GM21515 (cell line): ENCODE measurements around the gene IFNAR1.

ENCODE experiments used
- ATAC-seq: cut with Tn5 transposase; IDR thresholded peaks from one replicate; pipeline ENCODE4 v1.9.1; 2021; ENCODE audit not compliant: unreplicated experiment

IFNAR1 gene

GRCh38 chr21:33397717-33398116, 72.9 kb downstream of the IFNAR1 start:
- no peak for ATAC-seq

GRCh38 chr21:33398361-33398760, 73.6 kb downstream of the IFNAR1 start:
- no peak for ATAC-seq

GRCh38 chr21:33401630-33401992, 76.8 kb downstream of the IFNAR1 start:
- no peak for ATAC-seq

GRCh38 chr21:33402001-33402979, 77.5 kb downstream of the IFNAR1 start:
- ATAC-seq = no peak

DNA sequence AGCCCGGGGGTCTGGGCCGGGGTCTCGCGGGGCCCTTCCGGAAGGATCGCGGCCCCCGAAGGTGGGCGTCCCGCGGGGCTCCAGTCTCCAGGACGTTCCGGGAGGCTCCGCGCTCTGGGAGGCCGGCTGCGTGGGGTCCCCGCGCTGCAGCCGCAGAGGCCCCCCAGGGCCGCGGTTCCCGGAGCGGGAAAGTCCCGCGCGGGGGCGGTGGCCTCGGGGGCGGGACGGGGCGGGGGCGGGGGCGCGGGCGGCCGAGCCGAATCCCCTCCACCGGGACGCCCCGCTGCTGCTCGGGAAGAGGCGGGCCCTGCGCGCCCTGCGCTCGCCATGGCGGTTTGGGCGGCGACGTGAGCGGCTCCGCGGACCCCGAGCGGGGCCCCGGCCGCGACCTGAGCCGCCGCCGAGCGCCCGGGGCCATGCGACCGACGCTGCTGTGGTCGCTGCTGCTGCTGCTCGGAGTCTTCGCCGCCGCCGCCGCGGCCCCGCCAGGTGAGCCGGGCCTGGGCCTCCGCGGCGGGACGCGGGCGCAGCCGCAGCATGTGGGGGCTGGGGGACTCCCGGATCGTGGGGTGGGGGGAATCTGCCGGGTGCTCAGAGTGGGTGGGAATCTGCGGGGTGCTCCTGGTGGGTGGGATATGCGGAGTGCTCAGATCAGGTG, 78.5 kb downstream of the IFNAR1 start, which contains the start of gene IFNGR2:
Gene IFNGR2, plus strand, starts transcription at position 286 of the 658 bp plus-strand sequence. Its CDS starts 131 bp downstream, at position 417.
- peak; percentile 37 for ATAC-seq

DNA sequence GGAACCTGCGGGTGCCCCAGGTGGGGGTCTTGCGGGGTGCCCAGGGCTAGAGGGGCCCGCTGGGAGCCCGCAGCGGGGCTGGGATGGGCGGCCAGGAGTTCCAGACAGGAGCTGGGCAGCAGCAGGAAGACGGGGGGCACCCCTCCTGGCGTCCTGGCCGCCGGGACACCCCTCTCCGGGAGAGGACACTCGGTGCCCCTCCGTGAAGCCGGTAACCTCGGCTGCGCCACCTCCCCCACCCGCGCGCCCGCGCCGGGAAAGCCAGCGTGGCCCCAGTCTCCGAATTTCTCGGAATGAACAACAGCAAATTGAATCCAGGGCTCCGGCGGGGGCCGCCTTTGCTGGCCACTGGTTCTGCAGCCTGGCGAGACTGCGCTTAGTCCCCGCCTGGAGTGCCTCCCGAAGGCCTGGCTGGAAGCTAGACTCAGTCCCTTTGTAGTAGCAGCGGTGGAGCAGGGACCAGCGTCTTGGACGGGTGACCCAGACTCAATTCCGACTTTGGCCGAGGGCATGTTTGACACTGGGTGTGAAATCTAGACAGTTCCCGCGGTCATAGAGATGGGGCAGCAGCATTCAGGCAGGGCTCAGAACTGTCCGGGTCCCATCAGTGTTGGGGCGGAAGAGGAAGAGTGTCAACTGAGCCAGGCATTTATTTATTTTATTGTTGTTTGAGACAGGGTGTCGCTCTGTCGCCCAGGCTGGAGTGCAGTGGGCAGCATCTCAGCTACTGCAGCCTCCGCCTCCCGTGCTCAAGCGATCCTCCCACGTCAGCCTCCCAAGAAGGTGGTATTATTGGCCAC, 79.2 kb downstream of the IFNAR1 start:
- peak; percentile 40 for ATAC-seq

DNA sequence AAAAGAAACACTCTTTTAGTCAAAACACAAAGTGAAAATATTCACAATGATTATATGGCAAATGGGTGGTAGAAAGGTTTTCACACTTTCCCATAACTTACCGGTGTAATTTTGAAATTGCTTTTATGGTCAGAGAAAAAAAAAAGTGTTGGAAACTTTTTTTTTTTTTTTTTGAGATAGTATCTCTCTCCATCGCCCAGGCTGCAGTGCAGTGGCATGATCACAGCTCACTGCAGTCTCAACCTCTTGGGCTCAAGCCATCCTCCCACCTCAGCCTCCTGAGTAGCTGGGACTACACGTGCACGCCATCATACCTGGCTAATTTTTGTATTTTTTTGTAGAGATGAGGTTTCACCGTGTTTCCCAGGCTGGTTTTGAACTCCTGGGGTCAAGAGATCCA, 81.7 kb downstream of the IFNAR1 start:
- ATAC-seq = no peak
